DOHH2 (cell line): Measurements from ENCODE around the gene CALR.

Experiments
- EZH2phosphoT487 ChIP-seq: fragments of 200-600 bp; sonication (generic); IDR thresholded peaks from 2 replicates; pipeline ENCODE4 v1.6.1; 2017; ENCODE audit warnings: borderline replicate concordance, mild to moderate bottlenecking, antibody characterized with exemption, low read length, moderate library complexity, mixed read lengths
- TF ChIP-seq, protein P1 (sequence below): fragments of 200-600 bp; sonication (generic); IDR thresholded peaks from one replicate; pipeline ENCODE4 v1.5.1; 2014; ENCODE audit warnings: antibody characterized with exemption, mild to moderate bottlenecking, low read depth, low read length; ENCODE audit not compliant: poor library complexity, severe bottlenecking

DNA sequence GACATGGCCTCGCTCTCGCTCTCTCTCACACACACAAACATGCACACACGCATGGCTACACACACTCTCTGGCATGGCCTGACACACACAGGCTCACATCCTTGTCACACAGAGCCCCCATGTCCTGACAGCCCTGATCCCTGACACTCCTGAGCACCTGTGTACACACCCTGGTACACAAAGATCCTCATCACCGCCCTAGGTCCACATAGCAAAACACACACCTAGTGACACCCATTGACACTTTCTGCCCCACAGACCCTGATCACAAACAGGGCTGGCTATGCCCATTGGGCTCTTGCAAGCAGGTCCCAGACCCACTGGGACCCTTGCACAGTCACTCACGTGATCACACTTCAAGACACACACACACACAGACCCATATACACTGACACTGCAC is 52.9 kb downstream of the CALR start:
- TF ChIP-seq, protein P1, sequence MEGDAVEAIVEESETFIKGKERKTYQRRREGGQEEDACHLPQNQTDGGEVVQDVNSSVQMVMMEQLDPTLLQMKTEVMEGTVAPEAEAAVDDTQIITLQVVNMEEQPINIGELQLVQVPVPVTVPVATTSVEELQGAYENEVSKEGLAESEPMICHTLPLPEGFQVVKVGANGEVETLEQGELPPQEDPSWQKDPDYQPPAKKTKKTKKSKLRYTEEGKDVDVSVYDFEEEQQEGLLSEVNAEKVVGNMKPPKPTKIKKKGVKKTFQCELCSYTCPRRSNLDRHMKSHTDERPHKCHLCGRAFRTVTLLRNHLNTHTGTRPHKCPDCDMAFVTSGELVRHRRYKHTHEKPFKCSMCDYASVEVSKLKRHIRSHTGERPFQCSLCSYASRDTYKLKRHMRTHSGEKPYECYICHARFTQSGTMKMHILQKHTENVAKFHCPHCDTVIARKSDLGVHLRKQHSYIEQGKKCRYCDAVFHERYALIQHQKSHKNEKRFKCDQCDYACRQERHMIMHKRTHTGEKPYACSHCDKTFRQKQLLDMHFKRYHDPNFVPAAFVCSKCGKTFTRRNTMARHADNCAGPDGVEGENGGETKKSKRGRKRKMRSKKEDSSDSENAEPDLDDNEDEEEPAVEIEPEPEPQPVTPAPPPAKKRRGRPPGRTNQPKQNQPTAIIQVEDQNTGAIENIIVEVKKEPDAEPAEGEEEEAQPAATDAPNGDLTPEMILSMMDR = no peak
- TF ChIP-seq EZH2phosphoT487 = no peak
